Sigmoid colon (tissue), 4 donors: Measurements from ENCODE around the gene SFRP2.

Experiments used
- EP300 ChIP-seq, 4 donors: sonication (generic); formaldehyde crosslinking; IDR thresholded peaks; one replicate each; pipeline ENCODE4 v1.6.1; 2017; ENCODE audit warnings: antibody characterized with exemption in 4 of 4
- POLR2A ChIP-seq, 2 donors: fragments of 450-650 bp; IDR thresholded peaks; one replicate each; pipeline ENCODE4 v1.6.1; 2016; ENCODE audit warnings: antibody characterized with exemption in 2 of 2, mild to moderate bottlenecking in 2 of 2, moderate library complexity in 2 of 2
- POLR2AphosphoS5 ChIP-seq, 4 donors: sonication (generic); formaldehyde crosslinking; IDR thresholded peaks; one replicate each; pipeline ENCODE4 v1.6.1; 2017; ENCODE audit warnings: antibody characterized with exemption in 4 of 4
- TF ChIP-seq, protein P1 (sequence below), 4 experiments: fragments of 450-650 bp in 3 of 4; fragments of 200-600 bp in 1 of 4; IDR thresholded peaks; one replicate each; pipeline ENCODE4 v1.5.1; 2016 to 2019; ENCODE audit warnings: antibody characterized with exemption in 4 of 4, mild to moderate bottlenecking in 3 of 4, moderate library complexity in 2 of 4

DNA sequence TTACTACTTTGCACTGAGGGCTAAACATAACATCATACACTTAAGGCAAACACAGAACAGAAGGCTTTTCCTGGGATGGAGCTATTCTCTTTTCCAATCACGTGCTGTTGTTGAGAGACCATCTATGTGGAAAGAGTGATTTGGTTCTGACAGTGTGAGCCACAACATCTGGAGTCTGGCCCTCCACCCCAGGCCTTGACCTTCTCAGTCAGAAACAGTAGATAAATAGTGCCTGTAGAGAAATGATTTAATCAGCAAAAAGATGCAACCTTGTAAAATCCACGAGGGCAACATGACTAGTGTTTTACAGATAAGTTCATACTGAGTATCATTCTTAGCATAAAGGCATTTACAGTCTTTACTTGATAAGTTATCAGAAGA, 10.8 kb upstream of the SFRP2 start:
- no peak for TF ChIP-seq EP300 (IDR thresholded peaks at IDR 0.05)
- TF ChIP-seq, protein P1, sequence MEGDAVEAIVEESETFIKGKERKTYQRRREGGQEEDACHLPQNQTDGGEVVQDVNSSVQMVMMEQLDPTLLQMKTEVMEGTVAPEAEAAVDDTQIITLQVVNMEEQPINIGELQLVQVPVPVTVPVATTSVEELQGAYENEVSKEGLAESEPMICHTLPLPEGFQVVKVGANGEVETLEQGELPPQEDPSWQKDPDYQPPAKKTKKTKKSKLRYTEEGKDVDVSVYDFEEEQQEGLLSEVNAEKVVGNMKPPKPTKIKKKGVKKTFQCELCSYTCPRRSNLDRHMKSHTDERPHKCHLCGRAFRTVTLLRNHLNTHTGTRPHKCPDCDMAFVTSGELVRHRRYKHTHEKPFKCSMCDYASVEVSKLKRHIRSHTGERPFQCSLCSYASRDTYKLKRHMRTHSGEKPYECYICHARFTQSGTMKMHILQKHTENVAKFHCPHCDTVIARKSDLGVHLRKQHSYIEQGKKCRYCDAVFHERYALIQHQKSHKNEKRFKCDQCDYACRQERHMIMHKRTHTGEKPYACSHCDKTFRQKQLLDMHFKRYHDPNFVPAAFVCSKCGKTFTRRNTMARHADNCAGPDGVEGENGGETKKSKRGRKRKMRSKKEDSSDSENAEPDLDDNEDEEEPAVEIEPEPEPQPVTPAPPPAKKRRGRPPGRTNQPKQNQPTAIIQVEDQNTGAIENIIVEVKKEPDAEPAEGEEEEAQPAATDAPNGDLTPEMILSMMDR (IDR thresholded peaks at IDR 0.05), result no peak
- TF ChIP-seq POLR2A (IDR thresholded peaks at IDR 0.05), result no peak
- no peak for TF ChIP-seq POLR2AphosphoS5 (IDR thresholded peaks at IDR 0.05)
